ENCODE measurements around the gene SLC44A3. TPM values are rescaled to one million over a fixed set of nuclear protein-coding genes. Genes with fewer than 3 reads are reported as not detected.

The SLC44A3 gene
- total RNA-seq, 2 donors from 2014 or later, result 17.8 to 32.9 TPM

- Histone ChIP-seq H3K4me1 (peaks cover 10% of the 10 kb centered on the region), H3K27ac (no peak overlapping the region), H3K9me3 (no peaks in the 10 kb centered on the region), H3K27me3 (no peaks in the 10 kb centered on the region), H3K36me3 (replicated peaks in 1 of 2; ENCODE audit: insufficient read depth in 1 of 2, low read depth in 2 of 2) (no peaks in the 10 kb centered on the region), H3K4me3 (no peak overlapping the region)
- TF ChIP-seq CTCF (IDR thresholded peaks at IDR 0.05) (no peak), POLR2A (IDR thresholded peaks at IDR 0.05) (no peak)
- 90% methylated on average over 5 of the region's 5 CpGs for WGBS, 2 donors
- DNase-seq (no peak), ATAC-seq (no peak)
- intact Hi-C loops (cut with DNase I), result no loop called here
Observed at GRCh38 chr1:94886361-94886760, 66.2 kb downstream of the SLC44A3 start.

GRCh38 chr1:94887106-94887505, 66.9 kb downstream of the SLC44A3 start:
- TF ChIP-seq POLR2A (IDR thresholded peaks at IDR 0.05) (no peak), CTCF (IDR thresholded peaks at IDR 0.05) (no peak)
- intact Hi-C loops (cut with DNase I), result no loop called here
- ATAC-seq, result no peak
- H3K4me3 ChIP-seq, result no peak overlapping the region
- H3K27me3 ChIP-seq, result no peaks in the 10 kb centered on the region
- 60 to 63% methylated on average over 3 of the region's 3 CpGs for WGBS, 2 donors
- no peaks in the 10 kb centered on the region for H3K36me3 ChIP-seq (replicated peaks in 1 of 2; ENCODE audit: insufficient read depth in 1 of 2, low read depth in 2 of 2)
- no peak overlapping the region for H3K27ac ChIP-seq
- no peak for DNase-seq
- H3K9me3 ChIP-seq, result no peaks in the 10 kb centered on the region
- peaks cover 10% of the 10 kb centered on the region for H3K4me1 ChIP-seq

GRCh38 chr1:94887603-94888171, 67.5 kb downstream of the SLC44A3 start:
- intact Hi-C loops (cut with DNase I), result no loop called here
- 88 to 89% methylated on average over 4 of the region's 4 CpGs for WGBS, 2 donors
- ATAC-seq, result no peak
- peaks cover 10% of the 10 kb centered on the region for H3K4me1 ChIP-seq
- no peak for DNase-seq
- H3K4me3 ChIP-seq, result no peak overlapping the region
- no peak overlapping the region for H3K27ac ChIP-seq
- TF ChIP-seq POLR2A (IDR thresholded peaks at IDR 0.05) (no peak), CTCF (IDR thresholded peaks at IDR 0.05) (no peak)
- peaks cover 0 to under 1% of the 10 kb centered on the region in 2 donors for H3K36me3 ChIP-seq (replicated peaks in 1 of 2; ENCODE audit: insufficient read depth in 1 of 2, low read depth in 2 of 2)
- H3K9me3 ChIP-seq, result no peaks in the 10 kb centered on the region
- H3K27me3 ChIP-seq, result no peaks in the 10 kb centered on the region

- WGBS, 2 donors, result 88 to 89% methylated on average over 3 of the region's 3 CpGs
- no peak for TF ChIP-seq CTCF (IDR thresholded peaks at IDR 0.05)
- no peak for TF ChIP-seq POLR2A (IDR thresholded peaks at IDR 0.05)
- DNase-seq (no peak), ATAC-seq (no peak)
- Histone ChIP-seq H3K36me3 (replicated peaks in 1 of 2; ENCODE audit: insufficient read depth in 1 of 2, low read depth in 2 of 2) (peaks cover 0 to 3% of the 10 kb centered on the region in 2 donors), H3K27ac (no peak overlapping the region), H3K4me3 (no peak overlapping the region), H3K27me3 (no peaks in the 10 kb centered on the region), H3K4me1 (peaks cover 10% of the 10 kb centered on the region), H3K9me3 (no peaks in the 10 kb centered on the region)
- intact Hi-C loops (cut with DNase I), result no loop called here
Observed at GRCh38 chr1:94888201-94888600, 68.0 kb downstream of the SLC44A3 start.

GRCh38 chr1:94892604-94893254, 72.6 kb downstream of the SLC44A3 start:
- ATAC-seq, result no peak
- H3K27ac ChIP-seq, result no peak overlapping the region
- H3K4me3 ChIP-seq, result no peak overlapping the region
- no peaks in the 10 kb centered on the region for H3K4me1 ChIP-seq
- H3K36me3 ChIP-seq (replicated peaks in 1 of 2; ENCODE audit: insufficient read depth in 1 of 2, low read depth in 2 of 2), result peaks cover 0 to 5% of the 10 kb centered on the region in 2 donors
- H3K9me3 ChIP-seq, result no peaks in the 10 kb centered on the region
- no peaks in the 10 kb centered on the region for H3K27me3 ChIP-seq
- no peak for DNase-seq
- 87 to 89% methylated on average over 4 of the region's 4 CpGs for WGBS, 2 donors
- intact Hi-C loops (cut with DNase I), result no loop called here
- TF ChIP-seq POLR2A (IDR thresholded peaks at IDR 0.05), result no peak
- no peak for TF ChIP-seq CTCF (IDR thresholded peaks at IDR 0.05)

All from body of pancreas (tissue), 4 donors.